GM23338 (cell line): Measurements from ENCODE around the gene VPS41. TPM values are rescaled to one million over a fixed set of nuclear protein-coding genes. Genes with fewer than 3 reads are reported as not detected.

Experiments
- ATAC-seq: fragments of 200-7000 bp; cut with Tn5 transposase; 3 replicates; pipeline ENCODE4 v1.9.1; 2020
- DNase-seq: peaks from one replicate; pipeline ENCODE4 v3.0.0-alpha.2; 2015; ENCODE audit warnings: low spot score
- H2AFZ ChIP-seq: fragments of 200-600 bp; sonication (generic); 2 replicates; pipeline ENCODE4 v1.8.0; 2016; ENCODE audit warnings: antibody characterized with exemption, mild to moderate bottlenecking, moderate library complexity
- H3F3A ChIP-seq: fragments of 200-600 bp; sonication (generic); replicated peaks from 2 replicates; pipeline ENCODE4 v1.8.0; 2017; ENCODE audit warnings: antibody characterized with exemption, mixed run types, low read depth
- H3K27ac ChIP-seq: fragments of 200-600 bp; sonication (generic); 2 replicates; pipeline ENCODE4 v1.6.1; 2016; ENCODE audit warnings: low read depth
- H3K27me3 ChIP-seq: fragments of 200-600 bp; sonication (generic); 2 replicates; pipeline ENCODE4 v1.8.0; 2016; ENCODE audit warnings: mild to moderate bottlenecking, mixed run types, moderate library complexity; ENCODE audit not compliant: insufficient read depth
- H3K36me3 ChIP-seq: fragments of 200-600 bp; sonication (generic); 2 replicates; pipeline ENCODE4 v1.8.0; 2016; ENCODE audit warnings: mild to moderate bottlenecking; ENCODE audit not compliant: insufficient read depth
- H3K4me1 ChIP-seq: fragments of 200-600 bp; sonication (generic); 2 replicates; pipeline ENCODE4 v1.8.0; 2016; ENCODE audit warnings: mild to moderate bottlenecking, moderate library complexity; ENCODE audit not compliant: insufficient read depth
- H3K4me2 ChIP-seq: fragments of 200-600 bp; sonication (generic); 2 replicates; pipeline ENCODE4 v1.7.1; 2017; ENCODE audit warnings: mixed run types
- H3K4me3 ChIP-seq: fragments of 200-600 bp; sonication (generic); 2 replicates; pipeline ENCODE4 v1.6.1; 2016; ENCODE audit warnings: mixed run types
- H3K79me2 ChIP-seq: fragments of 200-600 bp; sonication (generic); replicated peaks from 2 replicates; pipeline ENCODE4 v1.8.0; 2017; ENCODE audit warnings: mild to moderate bottlenecking; ENCODE audit not compliant: insufficient read depth
- H3K9me2 ChIP-seq: fragments of 200-600 bp; sonication (generic); 2 replicates; pipeline ENCODE4 v1.8.0; 2017; ENCODE audit not compliant: insufficient read depth
- H4K20me1 ChIP-seq: fragments of 200-600 bp; sonication (generic); replicated peaks from 2 replicates; pipeline ENCODE4 v1.8.0; 2017; ENCODE audit warnings: mild to moderate bottlenecking; ENCODE audit not compliant: insufficient read depth
- H3K27ac Mint-ChIP-seq: 2 replicates; pipeline ENCODE4 v1.8.0; 2020; ENCODE audit warnings: inconsistent platforms, mild to moderate bottlenecking, moderate library complexity, mixed read lengths
- H3K27me3 Mint-ChIP-seq: 3 replicates; pipeline ENCODE4 v1.8.0; 2022; ENCODE audit warnings: low read depth, mild to moderate bottlenecking, moderate library complexity, mixed read lengths, inconsistent platforms; ENCODE audit not compliant: insufficient read depth, poor library complexity
- H3K36me3 Mint-ChIP-seq: 3 replicates; pipeline ENCODE4 v1.8.0; 2021; ENCODE audit warnings: low read depth, mild to moderate bottlenecking, inconsistent platforms, moderate library complexity, mixed read lengths
- H3K4me1 Mint-ChIP-seq: 3 replicates; pipeline ENCODE4 v1.8.0; 2020; ENCODE audit warnings: mild to moderate bottlenecking, inconsistent platforms, mixed read lengths
- H3K4me3 Mint-ChIP-seq: 3 replicates; pipeline ENCODE4 v1.8.0; 2021; ENCODE audit warnings: moderate library complexity, mild to moderate bottlenecking, inconsistent platforms, mixed read lengths
- H3K9me3 Mint-ChIP-seq: 3 replicates; pipeline ENCODE4 v1.8.0; 2020; ENCODE audit warnings: moderate library complexity, mild to moderate bottlenecking, inconsistent platforms, mixed read lengths
- CREB1 ChIP-seq: fragments of 250-450 bp; sonication (Bioruptor Pico); IDR thresholded peaks from 2 replicates; pipeline ENCODE4 v1.5.0; 2020; ENCODE audit warnings: low read depth, mild to moderate bottlenecking, moderate library complexity
- CTCF ChIP-seq, 2 experiments: fragments of 200-600 bp in 1 of 2; sonication (generic) in 1 of 2; conservative IDR thresholded peaks; 2 replicates each; pipeline versions ENCODE4 v1.5.1 to v1.6.1; 2016 to 2017; ENCODE audit warnings: antibody characterized with exemption in 2 of 2, low read depth in 2 of 2, mild to moderate bottlenecking in 2 of 2, moderate library complexity in 1 of 2
- ETS1 ChIP-seq: IDR thresholded peaks from 2 replicates; pipeline ENCODE4 v1.6.1; 2016; ENCODE audit warnings: antibody characterized with exemption
- EZH2 ChIP-seq: fragments of 200-600 bp; sonication (generic); IDR thresholded peaks from one replicate; pipeline ENCODE4 v1.8.0; 2017; ENCODE audit warnings: antibody characterized with exemption, mild to moderate bottlenecking, low read depth; ENCODE audit not compliant: unreplicated experiment
- EZH2phosphoT487 ChIP-seq: fragments of 200-600 bp; sonication (generic); IDR thresholded peaks from one replicate; pipeline ENCODE4 v1.8.1; 2018; ENCODE audit warnings: antibody characterized with exemption; ENCODE audit not compliant: unreplicated experiment
- JUNB ChIP-seq: IDR thresholded peaks from one replicate; pipeline ENCODE4 v1.6.1; 2016; ENCODE audit warnings: antibody characterized with exemption; ENCODE audit not compliant: unreplicated experiment
- NANOG ChIP-seq: IDR thresholded peaks from 2 replicates; pipeline ENCODE4 v1.6.1; 2016; ENCODE audit warnings: antibody characterized with exemption, borderline replicate concordance
- POLR2AphosphoS5 ChIP-seq: IDR thresholded peaks from 2 replicates; pipeline ENCODE4 v1.6.1; 2016; ENCODE audit warnings: antibody characterized with exemption, low read depth
- REST ChIP-seq: IDR thresholded peaks from one replicate; pipeline ENCODE4 v1.6.1; 2018; ENCODE audit warnings: antibody characterized with exemption; ENCODE audit not compliant: unreplicated experiment
- STAT1 ChIP-seq: IDR thresholded peaks from one replicate; pipeline ENCODE4 v1.6.1; 2016; ENCODE audit warnings: antibody characterized with exemption; ENCODE audit not compliant: unreplicated experiment
- ZNF114 ChIP-seq: fragments of 250-450 bp; sonication (Bioruptor Pico); IDR thresholded peaks from 2 replicates; pipeline ENCODE4 v1.5.0; 2020; ENCODE audit warnings: mild to moderate bottlenecking, moderate library complexity
- ZNF331 ChIP-seq: fragments of 250-450 bp; sonication (Bioruptor Pico); IDR thresholded peaks from 2 replicates; pipeline ENCODE4 v1.5.0; 2020; ENCODE audit warnings: low read depth, mild to moderate bottlenecking, moderate library complexity
- ZNF462 ChIP-seq: fragments of 250-450 bp; sonication (Bioruptor Pico); IDR thresholded peaks from 2 replicates; pipeline ENCODE4 v1.5.0; 2020; ENCODE audit warnings: mild to moderate bottlenecking, moderate library complexity
- polyA plus RNA-seq: library from polyadenylated mRNA; unstranded; fragments of >200 nt; fragmentation: Nextera tagmentation; extraction: Ambion mirVana; gene quantifications from 2 replicates; pipeline ENCODE4 v1.2.1, GENCODE V29; 2016
- total RNA-seq: library from RNA; depleted of rRNA; stranded (reverse); fragments of >200 nt; shearing (Covaris generic); gene quantifications from 2 replicates; pipeline ENCODE4 v1.2.3, GENCODE V29; 2014

The VPS41 gene
- total and polyA plus RNA-seq, 2 experiments from 2014 or later, result 20.2 to 41.2 TPM

- no peaks in the 10 kb centered on the region for H3K27me3 ChIP-seq
- no peak overlapping the region for H2AFZ ChIP-seq
- H3K4me3 Mint-ChIP-seq, result no peak overlapping the region
- no peaks in the 10 kb centered on the region for H3K4me1 ChIP-seq
- TF ChIP-seq REST (no peak), POLR2AphosphoS5 (no peak), ZNF114 (CRISPR knock-in tag) (no peak), NANOG (no peak), EZH2 (no peak), CREB1 (no peak), ETS1 (no peak), ZNF331 (CRISPR knock-in tag) (no peak), ZNF462 (CRISPR knock-in tag) (no peak), EZH2phosphoT487 (no peak), JUNB (no peak), CTCF (conservative IDR thresholded peaks at IDR 0.05; ENCODE audit: low read depth in 2 of 2) (no peak), STAT1 (no peak)
- no peaks in the 10 kb centered on the region for H3K4me1 Mint-ChIP-seq
- no peaks in the 10 kb centered on the region for H4K20me1 ChIP-seq
- no peak overlapping the region for H3K27ac Mint-ChIP-seq
- H3K9me2 ChIP-seq, result 0 out of 2 replicates have a peak, but pooled peaks cover 4% of the 10 kb centered on the region
- no peak for DNase-seq
- H3K79me2 ChIP-seq, result no peaks in the 10 kb centered on the region
- H3K9me3 Mint-ChIP-seq, result no peaks in the 10 kb centered on the region
- no peak overlapping the region for H3K4me2 ChIP-seq
- H3K27me3 Mint-ChIP-seq, result no peaks in the 10 kb centered on the region
- H3F3A ChIP-seq, result no peaks in the 10 kb centered on the region
- H3K27ac ChIP-seq, result no peak overlapping the region
- ATAC-seq, result no peak
- peaks cover 2% of the 10 kb centered on the region; the same call in 1 of the 3 replicates for H3K36me3 Mint-ChIP-seq
- H3K36me3 ChIP-seq, result no peaks in the 10 kb centered on the region
- no peak overlapping the region for H3K4me3 ChIP-seq
These were observed 205.9 kb downstream of the VPS41 start for GRCh38 chr7:38703093-38703492.
